PC-9 (cell line): ENCODE measurements around the gene TENM4. TPM values are rescaled to one million over a fixed set of nuclear protein-coding genes. Genes with fewer than 3 reads are reported as not detected.
A peak's percentile ranks its signal among the peaks of the same experiment; 100 is the strongest.

ENCODE experiments used
- BruUV-seq: library from RNA; stranded (reverse); fragments of 400-500 nt; replicated peaks from 2 replicates; lab custom pipeline; 2021; lab: Mats Ljungman, UMichigan
- CTCF ChIA-PET: fragments of 300-600 bp; sonication (Branson Sonifier 250); formaldehyde crosslinking; loops from one replicate; lab custom pipeline; 2022; ENCODE audit warnings: antibody characterized with exemption; lab: Charles Lee
- POLR2A ChIA-PET: fragments of 300-600 bp; sonication (Branson Sonifier 250); formaldehyde crosslinking; loops from one replicate; lab custom pipeline; 2022; ENCODE audit warnings: antibody characterized with exemption; ENCODE audit not compliant: unreplicated experiment; lab: Charles Lee
- DNase-seq, 2 experiments: peaks; one replicate each; pipeline versions ENCODE4 v3.0.0 to v3.0.0-alpha.2; 2015 to 2022; ENCODE audit warnings: mixed read lengths in 1 of 2
- H2AFZ ChIP-seq: fragments of 200-600 bp; sonication (generic); 2 replicates; pipeline ENCODE4 v1.8.1; 2017; ENCODE audit warnings: antibody characterized with exemption
- H3F3A ChIP-seq: fragments of 200-600 bp; sonication (generic); 2 replicates; pipeline ENCODE4 v1.8.1; 2017; ENCODE audit warnings: antibody characterized with exemption, mild to moderate bottlenecking, low read depth; ENCODE audit not compliant: insufficient read depth
- H3K27ac ChIP-seq: fragments of 200-600 bp; sonication (generic); 2 replicates; pipeline ENCODE4 v1.6.1; 2016; ENCODE audit warnings: mixed run types
- H3K27me3 ChIP-seq: fragments of 200-600 bp; sonication (generic); 2 replicates; pipeline ENCODE4 v1.6.1; 2016; ENCODE audit warnings: low read depth, mixed run types; ENCODE audit not compliant: insufficient read depth
- H3K36me3 ChIP-seq: fragments of 200-600 bp; sonication (generic); 2 replicates; pipeline ENCODE4 v1.6.1; 2016; ENCODE audit warnings: low read depth, mixed run types
- H3K4me1 ChIP-seq: fragments of 200-600 bp; sonication (generic); replicated peaks from 2 replicates; pipeline ENCODE4 v1.6.1; 2016; ENCODE audit warnings: mixed run types; ENCODE audit not compliant: insufficient read depth
- H3K4me2 ChIP-seq: fragments of 200-600 bp; sonication (generic); 2 replicates; pipeline ENCODE4 v1.6.1; 2017; ENCODE audit warnings: mixed run types
- H3K4me3 ChIP-seq: fragments of 200-600 bp; sonication (generic); 2 replicates; pipeline ENCODE4 v1.6.1; 2016; ENCODE audit warnings: mixed run types
- H3K79me2 ChIP-seq: fragments of 200-600 bp; sonication (generic); 2 replicates; pipeline ENCODE4 v1.6.1; 2017; ENCODE audit warnings: low read depth, mixed run types
- H3K9me2 ChIP-seq: fragments of 200-600 bp; sonication (generic); 2 replicates; pipeline ENCODE4 v1.8.1; 2017; ENCODE audit warnings: mild to moderate bottlenecking; ENCODE audit not compliant: insufficient read depth
- H3K9me3 ChIP-seq: fragments of 200-600 bp; sonication (generic); 2 replicates; pipeline ENCODE4 v1.8.1; 2016; ENCODE audit warnings: low read depth; ENCODE audit not compliant: insufficient read depth
- H4K20me1 ChIP-seq: fragments of 200-600 bp; sonication (generic); 2 replicates; pipeline ENCODE4 v1.8.1; 2017; ENCODE audit not compliant: insufficient read depth
- EZH2 ChIP-seq: fragments of 200-600 bp; sonication (generic); IDR thresholded peaks from 2 replicates; pipeline ENCODE4 v1.8.0; 2017; ENCODE audit warnings: antibody characterized with exemption, low read depth
- intact Hi-C: fragments of 100-400 bp; cut with micrococcal nuclease; formaldehyde crosslinking; loops from one replicate; pipeline ENCODE4 v1.10.0; 2022; ENCODE audit not compliant: unreplicated experiment
- total RNA-seq: library from RNA; stranded (reverse); gene quantifications from 2 replicates; pipeline ENCODE4 v1.2.3, GENCODE V29; 2021
- TF ChIP-seq, protein P1 (sequence below): fragments of 200-600 bp; sonication (generic); conservative IDR thresholded peaks from 2 replicates; pipeline ENCODE4 v1.6.1; 2017; ENCODE audit warnings: mixed run types, antibody characterized with exemption, mild to moderate bottlenecking, moderate library complexity

Gene TENM4
- total RNA-seq, 1 experiment from 2014 or later: not detected

DNA sequence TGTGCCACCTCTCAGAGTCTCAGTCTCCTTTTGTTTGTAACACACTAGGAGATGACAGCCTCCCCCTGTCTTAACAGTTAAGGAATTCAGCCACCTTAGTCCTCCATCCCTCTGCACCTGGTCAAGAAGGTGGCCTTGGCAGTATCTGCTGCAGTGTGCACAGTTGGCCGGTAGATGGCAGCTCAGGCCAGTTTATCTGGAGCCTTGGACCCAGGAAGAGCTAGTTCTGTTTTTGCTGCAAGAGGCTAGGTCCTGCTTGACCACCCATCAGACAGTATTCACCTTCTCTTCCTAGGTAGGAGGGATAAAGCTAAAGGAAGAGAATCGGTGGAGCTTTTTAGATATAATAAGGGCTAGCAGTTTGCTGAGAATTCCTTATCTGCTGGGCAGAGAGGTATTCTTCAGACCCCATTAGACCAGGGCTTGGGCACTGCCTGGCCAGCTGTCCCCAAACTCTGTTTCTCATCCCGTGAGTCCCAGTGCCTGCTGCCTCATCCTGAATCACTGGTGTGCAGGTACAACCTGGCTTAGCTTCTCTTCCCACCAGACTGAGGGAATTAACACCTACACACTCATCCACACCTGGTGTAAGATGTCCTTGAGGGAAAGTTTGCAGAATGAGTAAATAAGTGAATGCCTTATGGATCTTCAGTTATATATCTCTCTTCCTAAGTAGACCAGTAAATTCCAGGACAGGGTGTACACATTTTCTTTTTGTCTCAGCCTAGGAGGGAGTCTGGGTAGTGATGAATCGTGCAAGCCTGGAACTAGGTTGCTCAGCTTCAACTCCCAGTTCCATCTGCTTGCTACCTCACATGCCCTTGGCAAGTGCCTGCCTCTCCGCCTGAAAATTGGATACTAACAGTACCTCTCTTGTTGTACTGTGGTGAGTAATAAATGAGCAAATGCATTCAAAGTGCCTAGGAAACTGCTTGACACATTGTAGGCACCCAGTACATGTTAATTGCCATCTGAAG, 795.3 kb downstream of the TENM4 start:
- Histone ChIP-seq H3K4me2 (peak overlapping the region; percentile 26; the same call in 1 of the 2 replicates), H3K4me1 (no peaks in the 10 kb centered on the region), H3K9me2 (no peaks in the 10 kb centered on the region), H3K27me3 (peaks cover 76% of the 10 kb centered on the region), H3K36me3 (no peaks in the 10 kb centered on the region), H4K20me1 (0 out of 2 replicates have a peak, but pooled peaks cover 5% of the 10 kb centered on the region), H3F3A (no peaks in the 10 kb centered on the region; the same call in 1 of the 2 replicates), H3K9me3 (no peaks in the 10 kb centered on the region), H3K27ac (no peak overlapping the region), H3K79me2 (no peaks in the 10 kb centered on the region), H2AFZ (no peak overlapping the region), H3K4me3 (no peak overlapping the region)
- DNase-seq: peak; percentile 54 to 76
- no TSS peak for BruUV-seq
- TF ChIP-seq, protein P1, sequence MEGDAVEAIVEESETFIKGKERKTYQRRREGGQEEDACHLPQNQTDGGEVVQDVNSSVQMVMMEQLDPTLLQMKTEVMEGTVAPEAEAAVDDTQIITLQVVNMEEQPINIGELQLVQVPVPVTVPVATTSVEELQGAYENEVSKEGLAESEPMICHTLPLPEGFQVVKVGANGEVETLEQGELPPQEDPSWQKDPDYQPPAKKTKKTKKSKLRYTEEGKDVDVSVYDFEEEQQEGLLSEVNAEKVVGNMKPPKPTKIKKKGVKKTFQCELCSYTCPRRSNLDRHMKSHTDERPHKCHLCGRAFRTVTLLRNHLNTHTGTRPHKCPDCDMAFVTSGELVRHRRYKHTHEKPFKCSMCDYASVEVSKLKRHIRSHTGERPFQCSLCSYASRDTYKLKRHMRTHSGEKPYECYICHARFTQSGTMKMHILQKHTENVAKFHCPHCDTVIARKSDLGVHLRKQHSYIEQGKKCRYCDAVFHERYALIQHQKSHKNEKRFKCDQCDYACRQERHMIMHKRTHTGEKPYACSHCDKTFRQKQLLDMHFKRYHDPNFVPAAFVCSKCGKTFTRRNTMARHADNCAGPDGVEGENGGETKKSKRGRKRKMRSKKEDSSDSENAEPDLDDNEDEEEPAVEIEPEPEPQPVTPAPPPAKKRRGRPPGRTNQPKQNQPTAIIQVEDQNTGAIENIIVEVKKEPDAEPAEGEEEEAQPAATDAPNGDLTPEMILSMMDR: peak; percentile 100
- no peak for TF ChIP-seq EZH2
- POLR2A ChIA-PET: no interaction called here
- intact Hi-C loops: loop anchor here (1.0 to 5.0 kb wide), 5 partner anchors 69 to 847 kb away; no protein-coding TSS in a partner anchor
- CTCF ChIA-PET: interaction anchor here (0.7 to 1.4 kb wide), 10 partner anchors 68 to 455 kb away, joined by 3 to 12 read pairs (median 4); partner anchors contain the start of gene NARS2

DNA sequence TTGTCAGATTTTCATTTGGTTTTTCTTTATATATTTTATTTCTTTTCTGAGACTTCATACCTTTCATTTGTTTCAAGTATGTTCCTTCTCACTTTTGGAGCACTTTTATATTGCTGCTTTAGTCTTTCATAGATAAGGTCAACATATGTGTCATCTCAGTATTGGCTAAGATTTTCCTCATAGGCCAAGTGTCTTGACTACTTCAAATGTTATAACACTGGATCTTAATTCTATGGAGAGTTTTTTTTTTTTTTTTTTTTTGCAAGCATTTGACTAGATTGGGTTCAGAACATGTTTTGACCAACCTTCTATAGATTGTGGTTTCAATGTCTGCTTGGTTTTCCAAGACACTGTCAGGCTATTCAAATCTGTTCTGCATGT, 797.2 kb downstream of the TENM4 start:
- no TSS peak for BruUV-seq
- Histone ChIP-seq H3K9me3 (0 out of 2 replicates have a peak, but pooled peaks cover 4% of the 10 kb centered on the region), H3K27me3 (peaks cover 66% of the 10 kb centered on the region), H3K9me2 (no peaks in the 10 kb centered on the region), H4K20me1 (0 out of 2 replicates have a peak, but pooled peaks cover 5% of the 10 kb centered on the region), H3K4me2 (no peak overlapping the region), H3K4me3 (no peak overlapping the region), H2AFZ (no peak overlapping the region), H3K36me3 (no peaks in the 10 kb centered on the region), H3K4me1 (no peaks in the 10 kb centered on the region), H3K79me2 (no peaks in the 10 kb centered on the region), H3K27ac (no peak overlapping the region), H3F3A (no peaks in the 10 kb centered on the region; the same call in 1 of the 2 replicates)
- ChIA-PET CTCF (no interaction called here), POLR2A (no interaction called here)
- TF ChIP-seq, protein P1: no peak
- no peak for TF ChIP-seq EZH2
- DNase-seq: no peak
- intact Hi-C loops: loop anchor here (2.0 kb wide), 1 partner anchor 457 kb away; no protein-coding TSS in a partner anchor

DNA sequence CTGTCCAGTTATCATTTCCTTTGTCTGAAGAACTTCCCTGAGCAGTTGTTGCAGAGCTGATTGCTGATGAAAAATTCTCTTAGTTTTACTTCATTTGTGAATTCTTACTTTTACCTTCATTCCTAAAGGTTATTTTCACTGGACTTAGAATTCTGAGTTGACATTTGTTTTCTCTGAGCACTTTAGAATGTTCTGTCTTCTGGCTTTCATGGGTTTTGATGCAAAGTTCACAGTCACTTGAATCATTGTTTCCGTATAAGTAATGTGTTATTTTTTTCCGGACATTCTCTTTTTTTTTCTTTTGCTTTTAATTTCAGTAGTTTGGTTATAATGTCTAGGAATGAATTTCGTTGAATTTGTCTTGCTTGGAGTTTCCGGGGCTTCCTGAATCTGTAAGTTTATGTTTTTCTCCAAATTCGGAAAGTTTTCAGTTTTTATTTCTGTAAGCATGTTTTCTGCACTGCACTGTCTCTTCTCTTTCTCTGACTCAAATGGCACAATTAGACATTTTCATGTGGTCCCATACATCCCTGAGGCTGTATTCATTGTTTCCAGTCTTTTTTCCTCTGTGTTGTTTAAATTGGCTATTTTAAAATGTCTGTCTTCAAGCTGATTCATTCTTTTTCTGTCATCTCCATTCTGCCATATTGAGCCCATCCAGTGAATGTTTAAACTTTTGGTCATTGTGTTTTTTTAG, 797.7 kb downstream of the TENM4 start:
- ChIA-PET POLR2A (no interaction called here), CTCF (no interaction called here)
- no peaks in the 10 kb centered on the region for H3K9me2 ChIP-seq
- TF ChIP-seq, protein P1: no peak
- no peak for TF ChIP-seq EZH2
- BruUV-seq: no TSS peak
- no peak overlapping the region for H3K27ac ChIP-seq
- H3F3A ChIP-seq: no peaks in the 10 kb centered on the region; the same call in 1 of the 2 replicates
- 0 out of 2 replicates have a peak, but pooled peaks cover 5% of the 10 kb centered on the region for H4K20me1 ChIP-seq
- no peak overlapping the region for H2AFZ ChIP-seq
- no peak overlapping the region for H3K4me2 ChIP-seq
- H3K9me3 ChIP-seq: 0 out of 2 replicates have a peak, but pooled peaks cover 4% of the 10 kb centered on the region
- H3K4me3 ChIP-seq: no peak overlapping the region
- intact Hi-C loops: no loop called here
- H3K27me3 ChIP-seq: peaks cover 61% of the 10 kb centered on the region
- H3K36me3 ChIP-seq: no peaks in the 10 kb centered on the region
- H3K79me2 ChIP-seq: no peaks in the 10 kb centered on the region
- H3K4me1 ChIP-seq: no peaks in the 10 kb centered on the region
- no peak for DNase-seq
